AG20443 (cell line): Measurements from ENCODE around the gene NEU3.
"Not testable (repeated sequence)": the region's sequence is repeated elsewhere in the genome, so short reads cannot be mapped to it uniquely, and the experiment has no call there.

Experiments used
- DNase-seq: peaks from one replicate; pipeline ENCODE4 v3.0.0; 2012; ENCODE audit warnings: low spot score, mixed read lengths

The NEU3 gene, protein sequence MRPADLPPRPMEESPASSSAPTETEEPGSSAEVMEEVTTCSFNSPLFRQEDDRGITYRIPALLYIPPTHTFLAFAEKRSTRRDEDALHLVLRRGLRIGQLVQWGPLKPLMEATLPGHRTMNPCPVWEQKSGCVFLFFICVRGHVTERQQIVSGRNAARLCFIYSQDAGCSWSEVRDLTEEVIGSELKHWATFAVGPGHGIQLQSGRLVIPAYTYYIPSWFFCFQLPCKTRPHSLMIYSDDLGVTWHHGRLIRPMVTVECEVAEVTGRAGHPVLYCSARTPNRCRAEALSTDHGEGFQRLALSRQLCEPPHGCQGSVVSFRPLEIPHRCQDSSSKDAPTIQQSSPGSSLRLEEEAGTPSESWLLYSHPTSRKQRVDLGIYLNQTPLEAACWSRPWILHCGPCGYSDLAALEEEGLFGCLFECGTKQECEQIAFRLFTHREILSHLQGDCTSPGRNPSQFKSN

DNA sequence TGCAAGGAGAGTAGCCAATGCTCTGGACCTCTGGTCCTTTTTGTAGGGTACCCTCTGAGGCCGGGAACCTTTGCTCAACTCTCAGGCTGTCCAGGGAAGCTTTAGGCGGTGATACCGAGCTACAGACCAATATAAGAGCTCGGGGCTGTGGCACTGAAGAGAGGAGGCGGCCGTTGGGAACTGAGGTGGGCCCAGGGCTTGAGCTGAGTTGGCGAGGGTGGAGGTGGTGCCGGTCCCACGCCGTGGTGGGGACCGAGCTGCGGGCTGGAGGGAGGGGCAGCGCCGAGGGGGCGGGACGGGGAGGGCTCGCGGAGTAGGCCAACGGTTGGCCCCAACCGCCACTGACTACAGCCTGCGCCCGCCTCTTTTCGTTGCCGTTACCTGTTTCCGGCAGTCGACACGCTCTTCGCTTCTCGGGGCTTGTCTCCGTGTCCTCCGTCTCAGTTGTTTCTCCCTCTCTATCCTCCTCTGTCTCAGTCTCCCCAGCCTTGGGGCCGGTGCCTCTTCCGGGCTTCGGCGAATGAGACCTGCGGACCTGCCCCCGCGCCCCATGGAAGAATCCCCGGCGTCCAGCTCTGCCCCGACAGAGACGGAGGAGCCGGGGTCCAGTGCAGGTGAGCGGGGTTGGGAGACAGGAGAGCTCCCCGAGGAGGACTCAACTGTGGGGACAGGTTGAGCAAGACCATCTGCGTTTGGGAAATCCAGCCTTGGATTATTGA, at the start of gene NEU3:
Gene NEU3 (plus strand): TSS at position 393 of the 719 bp plus-strand sequence. CDS start 128 bp downstream, at position 521.
- DNase-seq = peak; percentile 94

DNA sequence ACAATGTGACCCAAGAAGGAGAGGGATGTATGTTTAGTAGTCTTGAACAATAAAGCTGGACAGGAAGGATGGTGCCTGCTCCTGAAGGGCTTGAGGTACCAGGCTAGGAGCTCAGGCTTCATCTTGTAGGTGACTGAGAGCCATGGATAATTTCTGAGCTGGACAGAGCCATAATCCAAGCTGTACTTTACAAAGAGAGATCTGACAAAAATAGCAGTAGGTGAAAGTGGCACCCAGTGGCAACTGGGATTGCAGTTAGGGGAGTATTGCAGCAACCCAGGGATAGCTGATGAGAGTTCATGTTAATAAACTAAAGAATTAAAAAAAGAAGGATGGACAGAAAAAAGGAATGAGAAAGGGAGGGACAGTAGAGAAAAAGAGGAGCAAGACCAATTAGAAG, 47.2 kb upstream of the NEU3 start:
- DNase-seq = no peak

DNA sequence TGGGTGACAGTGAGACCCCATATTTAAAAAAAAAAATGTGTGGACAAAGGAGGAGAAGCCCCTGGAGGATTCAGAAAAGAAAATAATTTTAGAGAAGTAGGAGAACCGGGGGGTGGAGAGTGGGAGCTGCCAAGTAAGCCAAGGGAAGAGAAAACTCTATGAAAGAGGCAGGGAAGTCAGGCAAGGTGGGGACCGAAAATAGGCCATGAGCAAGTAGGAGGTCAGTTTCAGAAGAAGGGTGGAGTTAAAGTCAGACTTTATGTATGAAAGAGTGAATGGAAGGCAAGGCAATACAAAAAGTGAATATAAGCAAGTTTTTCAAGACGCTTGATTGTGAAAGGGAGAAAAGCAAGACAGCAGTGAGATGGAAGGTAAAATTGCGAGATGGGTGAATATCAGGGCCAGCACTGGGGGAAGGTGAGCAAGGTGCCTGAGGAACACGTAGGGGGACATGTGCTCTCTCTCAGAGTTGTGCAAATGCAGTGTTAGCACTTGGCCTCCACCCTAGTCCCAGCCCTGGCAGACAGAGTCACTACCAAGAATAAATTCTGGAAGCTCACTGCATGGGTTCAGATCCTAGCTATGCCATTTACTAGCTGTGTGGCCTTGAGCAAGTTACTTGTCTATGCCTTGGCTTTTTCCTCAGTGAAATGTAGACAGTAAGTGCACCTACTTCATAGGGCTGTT, 46.5 kb upstream of the NEU3 start:
- no peak for DNase-seq

DNA sequence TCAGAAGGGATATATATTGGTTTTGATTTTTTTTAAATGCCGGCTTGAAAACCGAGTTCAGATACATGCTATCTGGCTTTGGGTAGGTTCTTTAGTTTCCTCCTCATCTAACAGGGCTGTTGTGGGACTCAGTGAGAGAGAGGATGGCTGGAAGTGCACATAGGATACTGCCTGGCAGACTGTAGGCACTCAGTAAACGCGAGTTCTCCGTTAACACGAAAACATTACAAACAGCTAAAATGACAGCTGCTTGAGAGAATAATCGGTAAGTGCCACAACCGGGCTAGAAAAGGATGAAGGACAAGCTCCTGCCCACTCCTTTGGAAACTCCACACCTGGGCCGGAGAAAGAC, 40.2 kb upstream of the NEU3 start:
- DNase-seq = peak; percentile 41

DNA sequence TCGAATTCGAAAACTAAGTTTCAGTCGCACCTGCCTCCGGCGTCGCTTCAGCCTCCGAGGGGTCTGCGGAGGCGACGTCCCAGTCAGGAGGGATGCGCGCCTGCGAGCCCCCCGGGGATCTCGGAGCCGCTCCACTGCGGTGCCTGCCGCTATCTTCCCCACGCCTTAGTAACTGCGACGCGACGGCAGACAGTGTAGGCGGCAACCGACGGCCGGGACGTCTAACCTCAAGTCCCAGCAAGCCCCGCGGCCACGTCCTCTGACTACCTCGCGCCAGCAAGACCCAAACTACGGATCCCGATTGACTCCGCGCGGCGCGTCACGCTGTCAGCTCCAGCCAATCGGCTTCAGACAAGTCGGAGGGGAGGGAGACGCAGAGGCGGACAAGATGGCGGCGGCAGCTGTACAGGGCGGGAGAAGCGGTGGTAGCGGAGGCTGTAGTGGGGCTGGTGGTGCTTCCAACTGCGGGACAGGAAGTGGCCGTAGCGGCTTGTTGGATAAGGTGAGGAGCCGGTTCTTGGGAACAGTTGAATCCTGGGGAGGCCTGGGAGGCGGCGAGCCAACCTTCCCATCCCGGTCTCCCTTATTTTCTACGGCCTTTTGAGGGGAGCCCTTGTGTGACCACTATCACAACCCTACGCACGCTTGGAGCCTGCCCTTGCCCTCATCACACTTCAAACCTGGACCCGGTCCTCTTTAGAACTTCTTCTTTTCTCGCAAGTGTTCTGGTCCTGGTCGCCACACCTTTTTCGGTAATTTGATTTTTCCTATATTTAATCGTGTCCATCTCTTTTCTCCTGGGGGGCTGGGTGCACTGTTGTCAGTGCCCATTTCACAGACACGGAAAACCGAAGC, 39.6 kb upstream of the NEU3 start, which contains the start of the genes SPCS2 and XRRA1:
Gene SPCS2 (plus strand): TSS at position 369 of the 855 bp plus-strand sequence. CDS start 20 bp downstream, at position 389.
Gene XRRA1 (minus strand): TSS at position 194 of the 855 bp plus-strand sequence. CDS start 8,213 bp downstream, outside the sequence.
- peak; percentile 98 for DNase-seq

DNA sequence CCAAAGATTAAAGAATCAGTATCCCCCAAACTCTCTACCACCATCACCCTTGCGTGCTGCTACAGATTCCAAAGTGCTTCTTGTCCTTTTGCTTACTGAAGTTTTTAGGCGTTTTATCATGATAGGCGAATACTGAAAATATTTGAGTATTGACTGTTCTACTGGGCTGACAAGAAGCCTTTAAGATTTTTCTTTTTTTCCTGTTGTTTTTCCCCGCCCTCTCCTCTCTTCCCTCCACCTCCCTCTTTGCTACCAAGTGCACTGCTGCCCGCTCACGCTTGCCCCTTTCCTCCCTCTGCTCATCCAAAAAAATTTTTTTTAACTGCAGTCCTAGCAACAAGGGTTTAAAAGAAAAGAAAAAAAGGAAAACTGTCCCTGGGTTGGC, 39.0 kb upstream of the NEU3 start:
- DNase-seq = peak; percentile 59

DNA sequence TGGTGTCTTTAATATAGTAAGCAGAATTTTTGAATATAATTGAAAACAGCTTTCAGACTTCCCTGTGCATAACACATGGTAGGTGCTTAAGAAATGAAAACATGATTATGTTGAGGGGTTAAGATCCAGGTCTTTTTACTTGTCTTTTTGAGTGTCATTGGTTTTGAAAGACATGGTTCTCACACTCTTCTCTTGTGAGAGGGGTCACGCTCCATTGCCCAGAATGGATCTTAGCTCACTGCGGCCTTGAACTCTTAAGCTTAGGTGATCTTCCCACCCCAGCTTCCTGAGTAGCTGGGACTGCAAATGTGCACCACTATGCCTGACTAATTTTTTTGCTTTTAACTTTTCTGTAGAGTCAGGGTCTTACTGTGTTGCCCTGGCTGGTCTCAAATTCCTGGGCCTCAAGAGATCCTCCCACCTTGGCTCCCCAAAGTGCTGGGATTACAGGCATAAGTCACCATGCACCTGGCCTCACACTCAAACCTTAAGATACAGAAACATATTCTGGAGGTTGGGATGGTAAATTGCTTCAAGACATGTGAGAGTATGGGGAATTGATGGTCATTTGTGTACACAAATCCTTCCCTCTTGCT, 38.3 kb upstream of the NEU3 start:
- DNase-seq = no peak

DNA sequence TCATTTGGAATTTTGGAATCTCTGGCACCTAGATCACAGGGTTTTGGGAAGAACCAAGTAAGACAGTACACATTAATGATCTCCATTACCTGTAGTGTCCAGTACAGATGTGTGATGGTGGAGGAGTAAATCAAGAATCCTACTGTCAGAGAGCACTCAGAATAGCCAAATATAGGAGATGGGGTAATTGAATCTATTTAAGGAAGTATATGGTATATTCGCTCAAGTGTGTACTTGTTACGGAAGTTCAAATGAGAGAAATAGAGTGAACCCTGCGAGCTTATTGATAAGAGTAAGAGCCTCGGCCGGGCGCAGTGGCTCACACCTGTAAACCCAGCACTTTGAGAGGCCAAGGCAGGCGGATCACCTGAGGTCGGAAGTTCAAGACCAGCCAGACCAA, 37.5 kb upstream of the NEU3 start:
- no peak for DNase-seq

DNA sequence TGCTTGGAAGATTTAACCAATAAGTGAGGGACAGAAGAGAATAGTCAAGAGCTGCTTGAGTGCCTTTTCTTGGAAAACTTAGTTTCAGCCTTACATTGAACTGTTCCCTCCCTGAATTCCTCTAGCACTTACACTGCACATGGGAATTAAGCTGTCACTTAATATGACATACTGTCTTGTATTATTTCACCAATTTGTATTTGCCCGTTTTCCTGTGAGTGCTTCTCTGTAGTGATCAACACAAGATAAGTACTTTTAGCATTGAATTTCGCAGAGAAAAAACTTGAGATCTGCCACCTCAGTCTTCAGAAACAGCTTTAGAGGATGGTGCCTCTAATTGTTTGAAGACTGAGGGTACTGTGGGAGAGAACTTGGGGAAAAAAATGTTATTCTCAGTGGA, 36.0 kb upstream of the NEU3 start:
- DNase-seq = no peak

DNA sequence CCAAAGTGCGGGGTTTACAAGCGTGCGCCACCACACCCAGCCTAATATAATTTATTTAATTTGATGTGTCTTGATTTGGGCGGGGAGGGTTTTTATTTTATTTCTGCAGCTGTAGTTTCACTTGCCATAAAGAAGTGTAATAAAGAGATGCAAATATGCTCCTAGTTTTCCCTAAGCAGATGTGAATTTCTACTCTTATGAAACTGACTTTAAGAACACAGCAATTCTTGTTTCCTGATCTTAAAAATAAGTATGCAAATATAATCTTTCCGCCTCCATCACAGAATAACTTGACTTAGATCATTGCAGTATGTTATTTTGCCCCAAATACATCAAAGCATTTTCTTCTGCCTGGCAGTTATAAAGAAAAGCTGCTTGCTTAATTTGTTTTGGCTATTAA, 35.3 kb upstream of the NEU3 start:
- no peak for DNase-seq

DNA sequence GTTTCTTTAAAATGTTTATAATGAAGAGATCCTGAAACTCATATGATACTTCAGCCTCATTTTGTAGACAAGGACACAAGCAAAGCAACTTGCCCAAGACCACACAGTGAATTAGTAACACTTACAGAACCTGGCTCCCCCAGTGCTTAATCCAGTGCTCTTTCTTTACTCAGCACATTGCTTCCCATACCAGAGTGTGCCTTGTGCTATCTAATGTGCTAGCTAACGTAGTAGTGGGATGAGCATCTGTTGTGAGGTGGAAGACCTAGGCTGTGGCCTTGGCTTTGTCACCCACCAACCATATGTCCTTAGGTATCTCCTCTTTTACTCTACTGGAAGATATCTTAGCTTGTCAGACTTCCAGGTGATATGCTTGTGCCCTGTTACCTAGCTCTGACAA, 34.5 kb upstream of the NEU3 start:
- DNase-seq = no peak

DNA sequence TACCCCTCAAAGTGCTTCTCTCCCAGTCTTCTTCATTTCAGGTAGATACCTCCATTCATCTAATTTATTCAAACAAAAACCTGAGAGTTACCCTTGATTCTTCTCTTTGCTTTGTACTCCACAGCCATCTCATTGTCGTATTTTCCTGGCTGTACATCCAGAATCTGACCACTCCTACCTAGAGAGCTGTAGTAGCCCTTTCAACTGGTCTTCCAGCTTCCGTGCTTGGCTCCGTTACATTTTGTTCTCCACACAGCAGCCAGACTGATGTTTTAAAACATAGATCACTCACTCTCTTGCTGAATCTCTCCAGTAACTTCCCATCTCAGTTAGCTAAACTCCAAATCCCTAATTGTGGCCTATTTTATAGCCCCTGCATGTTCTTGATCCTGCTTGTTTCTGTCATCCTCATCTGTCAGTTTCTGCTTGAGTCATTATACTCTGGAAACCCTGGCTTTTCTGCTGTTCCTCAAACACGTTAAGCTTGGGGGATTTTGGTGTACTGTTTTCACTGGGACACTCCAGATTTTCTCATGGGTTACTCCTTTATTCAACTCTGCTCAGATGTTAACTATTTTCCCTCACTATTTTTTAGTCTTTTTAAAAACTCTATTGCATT, 32.2 kb upstream of the NEU3 start:
- DNase-seq = no peak

DNA sequence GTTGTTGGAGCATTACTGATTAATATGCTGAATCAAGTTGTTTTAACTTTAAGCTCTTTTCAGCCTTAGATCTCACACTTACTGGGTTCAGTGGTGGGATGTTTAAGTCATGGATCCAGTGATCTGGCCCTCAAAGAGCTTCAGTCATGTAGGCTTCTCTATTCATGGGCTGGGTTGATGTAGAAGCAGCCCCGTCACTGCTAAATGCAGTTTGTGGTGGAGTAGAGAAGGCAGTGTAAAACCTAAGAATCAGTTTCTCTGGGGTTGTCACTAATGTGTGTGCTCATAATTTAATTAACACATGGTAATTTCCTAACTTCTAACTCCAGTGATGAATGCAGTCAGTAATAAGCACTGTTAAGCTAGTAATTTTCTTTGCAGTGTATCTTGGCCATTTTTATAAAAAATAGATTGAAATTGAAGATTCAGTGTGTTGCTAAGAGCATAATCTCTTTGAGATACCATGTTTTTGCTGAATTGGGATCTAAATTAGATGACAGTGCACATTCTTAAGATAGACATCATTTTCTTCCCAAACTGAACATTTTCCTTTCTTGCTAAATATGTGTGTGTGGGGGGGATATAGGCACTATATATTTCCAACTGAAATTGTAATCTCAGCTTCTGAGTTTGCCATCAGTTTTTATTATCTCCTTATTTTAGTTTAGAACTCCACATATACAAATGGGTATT, 30.6 kb upstream of the NEU3 start:
- no peak for DNase-seq

DNA sequence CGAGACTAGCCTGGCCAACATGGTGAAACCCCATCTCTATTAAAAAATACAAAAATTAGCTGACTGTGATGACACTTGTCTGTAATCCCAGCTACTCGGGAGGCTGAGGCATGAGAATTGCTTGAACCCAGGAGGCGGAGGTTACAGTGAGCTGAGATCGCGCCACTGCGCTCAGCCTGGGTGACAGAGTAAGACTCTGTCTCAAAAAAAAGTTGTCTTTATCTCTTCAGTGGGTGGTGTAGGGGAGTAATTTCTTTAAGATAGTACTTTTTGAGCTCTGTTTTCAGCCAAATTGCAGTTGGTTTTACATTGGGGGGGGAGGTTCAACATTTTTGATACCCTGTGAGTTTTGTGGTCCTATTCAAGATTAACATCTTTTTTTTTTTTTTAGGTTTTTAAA, 28.6 kb upstream of the NEU3 start:
- DNase-seq = not testable (repeated sequence)

DNA sequence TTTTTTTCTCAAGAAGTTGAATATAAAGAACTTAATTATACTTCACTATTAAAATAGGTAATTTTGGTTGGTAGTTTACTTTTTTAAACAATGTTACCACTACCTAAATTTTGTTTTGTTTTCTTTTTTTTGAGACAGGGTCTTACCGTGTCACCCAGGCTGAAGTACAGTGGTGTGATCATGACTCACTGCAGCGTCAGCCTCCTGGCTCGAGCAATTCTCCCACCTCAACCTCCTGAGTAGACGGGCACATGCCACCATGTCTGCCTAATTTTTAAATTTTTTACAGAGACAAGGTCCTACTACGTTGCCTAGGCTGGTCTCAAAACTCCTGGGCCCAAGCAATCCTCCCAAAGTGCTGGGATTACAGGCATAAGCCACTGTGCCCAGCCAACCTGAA, 22.1 kb upstream of the NEU3 start:
- DNase-seq = no peak

DNA sequence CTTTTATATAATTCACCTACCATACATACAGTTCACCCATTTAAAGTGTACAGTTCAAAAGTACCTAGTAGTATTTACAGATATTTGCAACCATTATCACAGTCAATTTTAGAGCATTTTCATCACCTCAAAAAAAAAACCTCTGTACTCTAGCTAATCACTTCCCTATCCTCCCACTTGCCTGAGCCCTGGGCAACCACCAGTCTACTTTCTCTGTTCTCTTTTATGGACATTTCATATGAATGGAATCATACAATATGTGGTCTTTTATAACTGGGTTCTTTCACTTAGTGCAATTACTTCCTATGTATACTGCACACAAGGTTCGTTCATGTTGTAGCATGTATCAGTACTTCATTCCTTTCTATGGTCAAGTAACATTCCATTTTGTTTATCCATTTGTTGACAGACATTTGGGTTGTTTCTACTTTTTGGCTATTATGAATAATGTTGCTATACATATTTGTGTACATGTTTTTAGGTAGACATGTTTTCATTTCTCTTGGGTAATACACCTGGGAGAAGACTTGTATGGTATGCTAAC, 17.8 kb upstream of the NEU3 start:
- DNase-seq = no peak

DNA sequence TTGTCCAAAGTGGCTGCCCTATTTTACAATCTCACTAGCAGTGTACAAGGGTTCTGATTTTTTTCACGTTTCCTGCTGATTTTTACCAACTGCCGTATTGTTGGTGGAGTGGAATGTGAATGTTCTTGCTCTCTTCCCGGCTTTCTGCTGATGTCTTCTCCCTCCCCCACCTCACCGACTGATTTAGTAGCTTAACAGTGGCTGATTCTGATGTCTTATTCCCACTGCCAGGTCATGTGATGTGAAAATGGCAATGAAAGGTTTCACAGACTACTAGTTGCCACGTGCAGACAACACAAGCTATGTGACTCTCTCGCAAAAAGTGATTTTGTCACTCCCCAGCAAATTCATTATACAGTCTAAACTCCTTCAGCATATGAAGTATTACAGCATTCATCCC, 17.3 kb upstream of the NEU3 start:
- no peak for DNase-seq

DNA sequence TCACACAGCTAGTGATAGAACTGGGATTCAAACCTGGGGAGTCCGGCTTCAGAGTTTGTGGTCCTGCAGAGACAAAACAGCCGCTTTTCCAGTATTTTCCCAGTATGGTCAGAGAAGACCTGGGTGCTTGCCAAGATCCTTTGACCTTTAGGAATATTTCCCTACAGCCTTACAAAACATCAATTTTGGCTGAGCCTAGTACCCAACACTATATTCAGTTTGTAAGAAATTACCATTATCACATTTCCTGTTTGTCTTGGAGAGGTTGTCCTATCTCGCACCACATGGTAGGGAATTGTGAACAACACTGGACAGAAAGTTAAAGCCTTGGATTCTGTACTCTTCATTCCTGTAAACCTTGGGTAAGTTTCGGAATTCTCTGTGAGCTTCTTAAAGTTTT, 10.7 kb upstream of the NEU3 start:
- DNase-seq = no peak

DNA sequence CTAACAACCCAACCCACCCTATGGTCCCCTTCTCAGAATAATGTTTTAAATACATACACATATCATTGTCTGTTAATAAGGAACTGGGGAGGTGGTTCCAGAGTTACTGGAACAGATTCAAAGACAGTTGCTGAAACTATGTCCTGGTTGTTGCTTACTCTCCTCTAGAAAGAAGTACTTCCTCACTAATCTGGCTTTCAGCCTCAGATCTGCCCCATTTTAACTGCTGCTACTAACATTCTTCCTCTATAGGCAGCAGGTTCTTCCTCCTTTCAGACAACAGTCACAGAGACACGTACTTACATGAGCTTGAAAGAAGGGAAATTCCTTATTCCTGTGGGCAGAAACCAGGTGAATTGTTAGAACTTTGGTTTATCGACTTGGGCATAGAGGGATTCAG, 8.1 kb upstream of the NEU3 start:
- DNase-seq = no peak

DNA sequence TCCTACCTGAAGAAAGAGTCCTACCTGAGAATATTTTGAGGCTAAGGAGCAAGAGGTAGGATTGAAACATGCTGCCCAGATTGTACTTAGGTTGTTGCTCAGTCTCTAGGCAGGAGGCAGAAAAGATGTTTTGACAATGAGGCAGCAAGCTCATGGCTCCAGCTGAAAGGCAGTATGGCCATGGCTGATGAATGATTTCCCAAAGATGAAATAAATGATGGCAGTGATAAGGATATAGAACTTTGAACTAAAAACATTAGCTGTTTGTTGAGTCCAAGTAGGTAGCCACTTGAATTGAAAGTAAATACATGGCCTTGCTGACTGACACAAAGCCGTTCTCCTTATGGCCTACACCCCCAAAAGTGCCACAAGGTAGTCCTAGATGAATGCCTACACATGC, 6.8 kb upstream of the NEU3 start:
- DNase-seq = no peak
